Esophagus muscularis mucosa (tissue), 3 donors: ENCODE data around the gene GPR55.

Experiments used
- CTCF ChIP-seq, 3 experiments: fragments of 200-600 bp in 2 of 3; fragments of 450-650 bp in 1 of 3; sonication (generic) in 2 of 3; IDR thresholded peaks; one replicate each; pipeline ENCODE4 v1.5.1; 2017 to 2019; ENCODE audit warnings: antibody characterized with exemption in 3 of 3, mild to moderate bottlenecking in 2 of 3, moderate library complexity in 1 of 3
- POLR2A ChIP-seq: fragments of 450-650 bp; IDR thresholded peaks from one replicate; pipeline ENCODE4 v1.6.1; 2017; ENCODE audit warnings: antibody characterized with exemption, moderate library complexity, mild to moderate bottlenecking, low read depth

- TF ChIP-seq CTCF (IDR thresholded peaks at IDR 0.05) = no peak
- no peak for TF ChIP-seq POLR2A
Measured at GRCh38 chr2:230955163-230955737, 30.2 kb upstream of the GPR55 start.
